ENCODE data around the gene SMIM32.

SMIM32 gene

GRCh38 chr5:136210259-136210658 is 17.3 kb upstream of the SMIM32 start:
- TF ChIP-seq CTCF (IDR thresholded peaks at IDR 0.05; ENCODE audit: extremely low read depth, insufficient read depth, missing control alignments), result no peak
- no peak for DNase-seq (ENCODE audit: low spot score)
- in situ Hi-C loops (cut with MboI; ENCODE audit: low pct_unique_long_range_greater_than_20kb, low sequenced_read_pairs, unreplicated experiment), result loop anchor here (10.0 kb wide), 1 partner anchor 325 kb away; no protein-coding TSS in a partner anchor

GRCh38 chr5:136209346-136209910 is 16.5 kb upstream of the SMIM32 start:
- no peak for DNase-seq (ENCODE audit: low spot score)
- no peak for TF ChIP-seq CTCF (IDR thresholded peaks at IDR 0.05; ENCODE audit: extremely low read depth, insufficient read depth, missing control alignments)
- in situ Hi-C loops (cut with MboI; ENCODE audit: low pct_unique_long_range_greater_than_20kb, low sequenced_read_pairs, unreplicated experiment), result no loop called here

- no peak for TF ChIP-seq CTCF (IDR thresholded peaks at IDR 0.05; ENCODE audit: extremely low read depth, insufficient read depth, missing control alignments)
- DNase-seq (ENCODE audit: low spot score), result no peak
- in situ Hi-C loops (cut with MboI; ENCODE audit: low pct_unique_long_range_greater_than_20kb, low sequenced_read_pairs, unreplicated experiment), result no loop called here
Observed at GRCh38 chr5:136208916-136209315, 16.0 kb upstream of the SMIM32 start.

- in situ Hi-C loops (cut with MboI; ENCODE audit: low pct_unique_long_range_greater_than_20kb, low sequenced_read_pairs, unreplicated experiment), result no loop called here
- TF ChIP-seq CTCF (IDR thresholded peaks at IDR 0.05; ENCODE audit: extremely low read depth, insufficient read depth, missing control alignments), result no peak
- no peak for DNase-seq (ENCODE audit: low spot score)
Observed at GRCh38 chr5:136207631-136208030, 14.7 kb upstream of the SMIM32 start.

- no peak for DNase-seq (ENCODE audit: low spot score)
- in situ Hi-C loops (cut with MboI; ENCODE audit: low pct_unique_long_range_greater_than_20kb, low sequenced_read_pairs, unreplicated experiment), result no loop called here
- TF ChIP-seq CTCF (IDR thresholded peaks at IDR 0.05; ENCODE audit: extremely low read depth, insufficient read depth, missing control alignments), result no peak
Observed at GRCh38 chr5:136206361-136206760, 13.4 kb upstream of the SMIM32 start.

- in situ Hi-C loops (cut with MboI; ENCODE audit: low pct_unique_long_range_greater_than_20kb, low sequenced_read_pairs, unreplicated experiment), result no loop called here
- no peak for DNase-seq (ENCODE audit: low spot score)
- TF ChIP-seq CTCF (IDR thresholded peaks at IDR 0.05; ENCODE audit: extremely low read depth, insufficient read depth, missing control alignments), result no peak
Observed at GRCh38 chr5:136205941-136206340, 13.0 kb upstream of the SMIM32 start.

Data from GM13977 (cell line).